Measurements from ENCODE around the gene BLVRA. TPM values are rescaled to one million over a fixed set of nuclear protein-coding genes. Genes with fewer than 3 reads are reported as not detected.

The BLVRA gene
- polyA plus RNA-seq, 2 of the 4 experiments (the other 2 are of a cell fraction), result 68.5 to 85.4 TPM

GRCh38 chr7:43834463-43835251 lies 76.2 kb downstream of the BLVRA start:
- H3K4me3 ChIP-seq, result 0 out of 3 replicates have a peak overlapping the region, but pooled peaks have one; percentile 20
- ATAC-seq (no peak), FAIRE-seq (no peak), DNase-seq (ENCODE audit: low read depth in 1 of 2, low spot score in 1 of 2) (peak in 1 of 2 experiments; percentile 66)
- H3K9me3 ChIP-seq, result no peaks in the 10 kb centered on the region
- peaks cover 3% of the 10 kb centered on the region; the same call in 1 of the 3 replicates for H3K4me1 ChIP-seq
- ChIA-PET CTCF (interaction anchor here (0.6 to 3.1 kb wide), 7 partner anchors 9 to 387 kb away, joined by 3 to 16 read pairs (median 3); partner anchors contain the start of gene STK17A), POLR2A (interaction anchor here (1.1 kb wide), 1 partner anchor 105 kb away, joined by 5 read pairs; the partner anchor contains the start of gene COA1)
- H3K27ac ChIP-seq, result peak overlapping the region in 1 of 2 experiments; percentile 39; a peak in 1 of 6 replicates
- TF ChIP-seq REST (IDR thresholded peaks at IDR 0.05) (no peak), FOSL2 (IDR thresholded peaks at IDR 0.05) (no peak), FOSL2 (CRISPR knock-in tag; IDR thresholded peaks at IDR 0.05) (peak; percentile 91)
- H3K4me2 ChIP-seq, result peak overlapping the region; percentile 46
- WGBS (ENCODE audit: missing lambda C conversion rate), result 72% methylated on average over 8 of the region's 8 CpGs

GRCh38 chr7:43838201-43838658 lies 79.8 kb downstream of the BLVRA start:
- Histone ChIP-seq H3K4me2 (peak overlapping the region; percentile 72), H3K9me3 (no peaks in the 10 kb centered on the region), H3K27ac (peak overlapping the region; percentile 42 to 76; a peak in 4 of 6 replicates), H3K4me1 (peaks cover 3% of the 10 kb centered on the region; the same call in 1 of the 3 replicates), H3K4me3 (no peak overlapping the region; the same call in 2 of the 3 replicates)
- peak in 1 of 2 experiments; percentile 47; a peak in 1 of 6 replicates for ATAC-seq
- FAIRE-seq, result no peak
- no peak for DNase-seq (ENCODE audit: low read depth in 1 of 2, low spot score in 1 of 2)
- no peak for TF ChIP-seq CBX8 (IDR thresholded peaks at IDR 0.05)
- no peak for TF ChIP-seq CHD4 (IDR thresholded peaks at IDR 0.05; ENCODE audit: borderline replicate concordance)
- TF ChIP-seq FOXS1 (CRISPR knock-in tag; IDR thresholded peaks at IDR 0.05), result no peak
- TF ChIP-seq RNF2 (IDR thresholded peaks at IDR 0.05; ENCODE audit: borderline replicate concordance, low read depth), result no peak
- no peak for TF ChIP-seq RCOR1 (IDR thresholded peaks at IDR 0.05; ENCODE audit: low read depth, low read length)
- TF ChIP-seq SREBF2 (IDR thresholded peaks at IDR 0.05), result no peak
- TF ChIP-seq GATA3 (IDR thresholded peaks at IDR 0.05; ENCODE audit: borderline replicate concordance), result no peak
- no peak for TF ChIP-seq POLR2AphosphoS2 (conservative IDR thresholded peaks at IDR 0.05; ENCODE audit: low read length)
- no peak for TF ChIP-seq NFE2L2 (conservative IDR thresholded peaks at IDR 0.05; ENCODE audit: low read length)
- no peak for TF ChIP-seq ELK1 (IDR thresholded peaks at IDR 0.05; ENCODE audit: low read depth, low read length)
- TF ChIP-seq PHF8 (IDR thresholded peaks at IDR 0.05; ENCODE audit: borderline replicate concordance, low read depth), result no peak
- no peak for TF ChIP-seq CEBPB (IDR thresholded peaks at IDR 0.05)
- no peak for TF ChIP-seq HOXA7 (CRISPR knock-in tag; IDR thresholded peaks at IDR 0.05)
- TF ChIP-seq BHLHE40 (IDR thresholded peaks at IDR 0.05; ENCODE audit: low read depth, low read length), result no peak
- ChIA-PET CTCF (interaction anchor here (0.5 to 5.2 kb wide), 67 partner anchors 10 to 1897 kb away, joined by 3 to 86 read pairs (median 5); partner anchors contain the start of genes BLVRA, COA1, MRPS24 and STK17A), POLR2A (interaction anchor here (0.8 to 1.2 kb wide), 2 partner anchors 109 to 255 kb away, joined by 3 to 4 read pairs; partner anchors contain the start of genes COA1 and STK17A)
- WGBS (ENCODE audit: missing lambda C conversion rate), result 65% methylated on average over 9 of the region's 9 CpGs
